WTC11 (cell line): ENCODE measurements around the gene TEKTIP1. TPM values are rescaled to one million over a fixed set of nuclear protein-coding genes. Genes with fewer than 3 reads are reported as not detected.

Experiments used
- ATAC-seq: fragments of 200-7000 bp; cut with Tn5 transposase; 2 replicates; pipeline ENCODE4 v1.10.0; 2021; ENCODE audit warnings: mild to moderate bottlenecking, moderate library complexity
- CTCF ChIA-PET: fragments of 300-600 bp; sonication (Branson Sonifier 250); formaldehyde crosslinking; loops from one replicate; lab custom pipeline; 2021; ENCODE audit warnings: antibody characterized with exemption; lab: Charles Lee
- POLR2A ChIA-PET: fragments of 350-600 bp; sonication (Branson Sonifier 250); formaldehyde crosslinking; loops from one replicate; lab custom pipeline; 2021; ENCODE audit warnings: antibody characterized with exemption; lab: Charles Lee
- DNase-seq: peaks from one replicate; pipeline ENCODE4 v3.0.0; 2021; ENCODE audit warnings: low spot score
- H3K27ac Mint-ChIP-seq: 2 replicates; pipeline ENCODE4 v1.8.0; 2021; ENCODE audit warnings: mixed read lengths
- H3K27me3 Mint-ChIP-seq: 2 replicates; pipeline ENCODE4 v1.8.0; 2021; ENCODE audit warnings: low read depth, mild to moderate bottlenecking, moderate library complexity, mixed read lengths
- H3K36me3 Mint-ChIP-seq: 2 replicates; pipeline ENCODE4 v1.8.0; 2021; ENCODE audit warnings: mixed read lengths
- H3K4me1 Mint-ChIP-seq: 2 replicates; pipeline ENCODE4 v1.8.0; 2022; ENCODE audit warnings: mixed read lengths
- H3K4me3 Mint-ChIP-seq: 2 replicates; pipeline ENCODE4 v1.8.0; 2021; ENCODE audit warnings: mild to moderate bottlenecking, moderate library complexity, mixed read lengths
- H3K9me3 Mint-ChIP-seq: 2 replicates; pipeline ENCODE4 v1.8.0; 2021; ENCODE audit warnings: mixed read lengths
- ARID4B ChIP-seq: sonication (generic); formaldehyde crosslinking; IDR thresholded peaks from 2 replicates; pipeline ENCODE4 v1.8.0; 2023; ENCODE audit warnings: missing genetic modification reagents, mild to moderate bottlenecking, borderline replicate concordance
- ATF1 ChIP-seq: sonication (generic); formaldehyde crosslinking; IDR thresholded peaks from 2 replicates; pipeline ENCODE4 v1.8.1; 2023; ENCODE audit warnings: mild to moderate bottlenecking, moderate library complexity, missing genetic modification reagents
- ATF2 ChIP-seq: sonication (generic); formaldehyde crosslinking; IDR thresholded peaks from 2 replicates; pipeline ENCODE4 v1.8.1; 2022; ENCODE audit warnings: low read depth, missing genetic modification reagents, borderline replicate concordance
- ATF3 ChIP-seq: sonication (generic); formaldehyde crosslinking; conservative IDR thresholded peaks from 2 replicates; pipeline ENCODE4 v1.8.1; 2022; ENCODE audit warnings: mild to moderate bottlenecking, missing genetic modification reagents
- CBFB ChIP-seq: sonication (generic); formaldehyde crosslinking; IDR thresholded peaks from 2 replicates; pipeline ENCODE4 v1.8.1; 2022; ENCODE audit warnings: mild to moderate bottlenecking, low read depth, missing genetic modification reagents
- CREM ChIP-seq: sonication (generic); formaldehyde crosslinking; IDR thresholded peaks from 2 replicates; pipeline ENCODE4 v1.8.1; 2022; ENCODE audit warnings: mild to moderate bottlenecking, missing genetic modification reagents, moderate library complexity
- CTCF ChIP-seq: fragments of 200-600 bp; IDR thresholded peaks from 2 replicates; pipeline ENCODE4 v1.8.0; 2022; ENCODE audit warnings: antibody characterized with exemption
- E2F5 ChIP-seq: sonication (generic); formaldehyde crosslinking; IDR thresholded peaks from 2 replicates; pipeline ENCODE4 v1.8.1; 2022; ENCODE audit warnings: mild to moderate bottlenecking, moderate library complexity, missing genetic modification reagents
- ESRRA ChIP-seq: sonication (generic); formaldehyde crosslinking; IDR thresholded peaks from 2 replicates; pipeline ENCODE4 v1.8.1; 2022; ENCODE audit warnings: mild to moderate bottlenecking, missing genetic modification reagents, borderline replicate concordance
- ETV6 ChIP-seq: sonication (generic); formaldehyde crosslinking; IDR thresholded peaks from 2 replicates; pipeline ENCODE4 v1.8.1; 2022; ENCODE audit warnings: mild to moderate bottlenecking, missing genetic modification reagents
- FOXP1 ChIP-seq: sonication (generic); formaldehyde crosslinking; IDR thresholded peaks from 2 replicates; pipeline ENCODE4 v1.8.0; 2022; ENCODE audit warnings: missing genetic modification reagents, mild to moderate bottlenecking, moderate library complexity, borderline replicate concordance
- GRHL2 ChIP-seq: fragments of 250-450 bp; sonication (Bioruptor Pico); IDR thresholded peaks from 2 replicates; pipeline ENCODE4 v1.8.0; 2022; ENCODE audit warnings: mild to moderate bottlenecking, moderate library complexity; ENCODE audit not compliant: insufficient replicate concordance, severe bottlenecking
- HMGA2 ChIP-seq: fragments of 250-450 bp; sonication (Bioruptor Pico); IDR thresholded peaks from 2 replicates; pipeline ENCODE4 v1.4.0; 2021; ENCODE audit warnings: mild to moderate bottlenecking, moderate library complexity
- NFYB ChIP-seq: sonication (generic); formaldehyde crosslinking; conservative IDR thresholded peaks from 2 replicates; pipeline ENCODE4 v1.8.0; 2022; ENCODE audit warnings: low read depth, missing genetic modification reagents
- NR2C2 ChIP-seq: sonication (generic); formaldehyde crosslinking; IDR thresholded peaks from 2 replicates; pipeline ENCODE4 v1.8.0; 2022; ENCODE audit warnings: mild to moderate bottlenecking, missing genetic modification reagents
- NR3C1 ChIP-seq: sonication (generic); formaldehyde crosslinking; conservative IDR thresholded peaks from 2 replicates; pipeline ENCODE4 v1.8.1; 2023; ENCODE audit warnings: low read depth, mild to moderate bottlenecking, missing genetic modification reagents
- OVOL2 ChIP-seq: fragments of 250-450 bp; sonication (Bioruptor Pico); IDR thresholded peaks from 2 replicates; pipeline ENCODE4 v1.9.0; 2021; ENCODE audit warnings: mild to moderate bottlenecking, borderline replicate concordance
- TEAD1 ChIP-seq: sonication (generic); formaldehyde crosslinking; IDR thresholded peaks from 2 replicates; pipeline ENCODE4 v1.8.0; 2022; ENCODE audit warnings: mild to moderate bottlenecking, missing genetic modification reagents
- TEAD4 ChIP-seq: sonication (generic); formaldehyde crosslinking; IDR thresholded peaks from 2 replicates; pipeline ENCODE4 v1.8.0; 2022; ENCODE audit warnings: mild to moderate bottlenecking, missing genetic modification reagents
- ZNF425 ChIP-seq: fragments of 250-450 bp; sonication (Bioruptor Pico); conservative IDR thresholded peaks from 2 replicates; pipeline ENCODE4 v1.9.0; 2021; ENCODE audit warnings: mild to moderate bottlenecking
- ZNF532 ChIP-seq: fragments of 250-450 bp; sonication (Bioruptor Pico); IDR thresholded peaks from 2 replicates; pipeline ENCODE4 v1.9.0; 2021; ENCODE audit warnings: mild to moderate bottlenecking, borderline replicate concordance
- total RNA-seq: library from RNA; stranded (reverse); gene quantifications from 3 replicates; pipeline ENCODE4 v1.2.3, GENCODE V29; 2021

The TEKTIP1 gene
- total RNA-seq, 1 experiment from 2014 or later, result 6.3 TPM

- no peak for TF ChIP-seq ARID4B (CRISPR knock-in tag)
- no peak for TF ChIP-seq TEAD1 (CRISPR knock-in tag)
- no peak for TF ChIP-seq ZNF532 (CRISPR knock-in tag)
- TF ChIP-seq E2F5 (CRISPR knock-in tag), result no peak
- TF ChIP-seq ATF3 (CRISPR knock-in tag), result no peak
- TF ChIP-seq ETV6, result no peak
- TF ChIP-seq CREM (CRISPR knock-in tag), result no peak
- TF ChIP-seq NR2C2 (CRISPR knock-in tag), result no peak
- TF ChIP-seq CTCF, result no peak
- TF ChIP-seq NR3C1 (CRISPR knock-in tag), result no peak
- TF ChIP-seq GRHL2 (CRISPR knock-in tag), result no peak
- TF ChIP-seq CBFB (CRISPR knock-in tag), result no peak
- TF ChIP-seq HMGA2, result no peak
- no peak for TF ChIP-seq ESRRA
Measured at GRCh38 chr19:3545669-3546034, 6.7 kb downstream of the TEKTIP1 start (continued).

- ATAC-seq (no peak), DNase-seq (no peak)
- POLR2A ChIA-PET, result interaction anchor here (1.2 to 1.4 kb wide), 3 partner anchors 11 to 32 kb away, joined by 4 to 5 read pairs (median 4); partner anchors contain the start of gene MFSD12
- H3K27me3 Mint-ChIP-seq, result no peaks in the 10 kb centered on the region
- H3K4me1 Mint-ChIP-seq, result no peaks in the 10 kb centered on the region
- H3K4me3 Mint-ChIP-seq, result no peak overlapping the region
- CTCF ChIA-PET, result interaction anchor here (0.6 to 4.4 kb wide), 6 partner anchors 10 to 120 kb away, joined by 3 to 115 read pairs (median 8); no protein-coding TSS in a partner anchor
- H3K9me3 Mint-ChIP-seq, result no peaks in the 10 kb centered on the region
- H3K27ac Mint-ChIP-seq, result no peak overlapping the region
- H3K36me3 Mint-ChIP-seq, result no peaks in the 10 kb centered on the region
- TF ChIP-seq OVOL2 (CRISPR knock-in tag) (no peak), TEAD1 (CRISPR knock-in tag) (no peak), NFYB (CRISPR knock-in tag) (no peak), FOXP1 (no peak), ATF1 (no peak), TEAD4 (CRISPR knock-in tag) (no peak), ATF2 (CRISPR knock-in tag) (no peak), ZNF425 (CRISPR knock-in tag) (no peak), NR2C2 (CRISPR knock-in tag) (no peak)
Measured at GRCh38 chr19:3546119-3546518, 7.1 kb downstream of the TEKTIP1 start.
